Natural killer cell (primary cell): ENCODE data around the gene NRXN3. TPM values are rescaled to one million over a fixed set of nuclear protein-coding genes. Genes with fewer than 3 reads are reported as not detected.

Experiments used
- ATAC-seq, 3 donors: fragments of 150-1000 bp in 2 of 3; fragments of 200-7000 bp in 1 of 3; cut with Tn5 transposase; 1 replicate in 1 of 3; 2 replicates in 2 of 3; pipeline ENCODE4 v1.10.0; 2021; ENCODE audit warnings: mild to moderate bottlenecking in 2 of 3, moderate library complexity in 2 of 3
- DNase-seq, 2 donors: peaks; one replicate each; pipeline versions ENCODE4 v3.0.0 to v3.0.0-alpha.2; 2013 to 2021; ENCODE audit warnings: mixed read lengths in 1 of 2
- H3K27ac ChIP-seq: one replicate; pipeline ENCODE4 v1.5.1; 2013; ENCODE audit warnings: mild to moderate bottlenecking, low read length
- H3K27me3 ChIP-seq: one replicate; pipeline ENCODE4 v1.6.1; 2013; ENCODE audit warnings: low read length; ENCODE audit not compliant: control insufficient read depth, insufficient read depth
- H3K36me3 ChIP-seq: one replicate; pipeline ENCODE4 v1.6.1; 2013; ENCODE audit warnings: low read length; ENCODE audit not compliant: control insufficient read depth, insufficient read depth
- H3K4me1 ChIP-seq: one replicate; pipeline ENCODE4 v1.6.1; 2013; ENCODE audit warnings: low read length; ENCODE audit not compliant: control insufficient read depth, insufficient read depth
- H3K4me3 ChIP-seq: one replicate; pipeline ENCODE4 v1.5.1; 2013; ENCODE audit warnings: low read length
- H3K9me3 ChIP-seq: one replicate; pipeline ENCODE4 v1.6.1; 2013; ENCODE audit warnings: low read length; ENCODE audit not compliant: control insufficient read depth, insufficient read depth
- H3K27ac Mint-ChIP-seq, 2 donors: one replicate each; pipeline ENCODE4 v1.8.0; 2022; ENCODE audit warnings: mild to moderate bottlenecking in 2 of 2, mixed read lengths in 2 of 2, moderate library complexity in 1 of 2
- H3K27me3 Mint-ChIP-seq, 2 donors: one replicate each; pipeline ENCODE4 v1.8.0; 2022; ENCODE audit warnings: low read depth in 2 of 2, mixed read lengths in 2 of 2
- H3K36me3 Mint-ChIP-seq: one replicate; pipeline ENCODE4 v1.8.0; 2022; ENCODE audit warnings: mixed read lengths
- H3K4me1 Mint-ChIP-seq, 2 donors: one replicate each; pipeline ENCODE4 v1.8.0; 2022; ENCODE audit warnings: mixed read lengths in 2 of 2
- H3K4me3 Mint-ChIP-seq: one replicate; pipeline ENCODE4 v1.8.0; 2022; ENCODE audit warnings: mild to moderate bottlenecking, moderate library complexity, mixed read lengths
- H3K9me3 Mint-ChIP-seq, 2 donors: one replicate each; pipeline ENCODE4 v1.8.0; 2022; ENCODE audit warnings: mixed read lengths in 2 of 2
- CTCF ChIP-seq: fragments of 200-600 bp; IDR thresholded peaks from one replicate; pipeline ENCODE4 v1.8.0; 2022; ENCODE audit warnings: antibody characterized with exemption
- WGBS: methylation state at CpG from one replicate; pipeline ENCODE4 v1.1.7; 2013; ENCODE audit warnings: missing lambda C conversion rate; ENCODE audit not compliant: insufficient coverage; 5-methylcytosine and 5-hydroxymethylcytosine counted together
- intact Hi-C: fragments of 100-400 bp; cut with micrococcal nuclease; formaldehyde crosslinking; loops from one replicate; pipeline ENCODE4 v1.14.2; 2022
- total RNA-seq, 4 donors: library from RNA; stranded (reverse); fragments of 120-200 nt in 1 of 4; gene quantifications; one replicate each; pipeline versions ENCODE4 v1.2.3 to v1.2.4, GENCODE V29; 2013 to 2022

NRXN3 gene
- total RNA-seq, 3 donors from 2014 or later (not counting 1 experiment from before 2014, with no cell fraction given): not detected

- ATAC-seq (no peak), DNase-seq (no peak)
- Mint-ChIP-seq H3K27ac (no peak overlapping the region), H3K4me1 (no peaks in the 10 kb centered on the region), H3K9me3 (peaks cover 0 to 6% of the 10 kb centered on the region in 2 donors), H3K36me3 (no peaks in the 10 kb centered on the region), H3K27me3 (no peaks in the 10 kb centered on the region), H3K4me3 (no peak overlapping the region)
- H3K4me1 ChIP-seq: no peaks in the 10 kb centered on the region
- H3K27ac ChIP-seq: no peak overlapping the region
- H3K36me3 ChIP-seq: no peaks in the 10 kb centered on the region
- no peak for TF ChIP-seq CTCF
- H3K4me3 ChIP-seq: no peak overlapping the region
- H3K27me3 ChIP-seq: no peaks in the 10 kb centered on the region
- intact Hi-C loops: no loop called here
- WGBS: 83% methylated on average over 3 of the region's 3 CpGs
- no peaks in the 10 kb centered on the region for H3K9me3 ChIP-seq
Observed at GRCh38 chr14:79137836-79138235, 967.7 kb downstream of the NRXN3 start.

GRCh38 chr14:79144896-79145295, 974.7 kb downstream of the NRXN3 start:
- no peaks in the 10 kb centered on the region for H3K27me3 Mint-ChIP-seq
- Histone ChIP-seq H3K9me3 (peaks cover 4% of the 10 kb centered on the region), H3K27ac (no peak overlapping the region), H3K27me3 (no peaks in the 10 kb centered on the region), H3K4me3 (no peak overlapping the region), H3K4me1 (no peaks in the 10 kb centered on the region), H3K36me3 (no peaks in the 10 kb centered on the region)
- peaks cover 8 to 13% of the 10 kb centered on the region in 2 donors for H3K9me3 Mint-ChIP-seq
- H3K4me1 Mint-ChIP-seq: no peaks in the 10 kb centered on the region
- intact Hi-C loops: no loop called here
- H3K27ac Mint-ChIP-seq: no peak overlapping the region
- no peak for DNase-seq
- no peaks in the 10 kb centered on the region for H3K36me3 Mint-ChIP-seq
- WGBS: 94% methylated on average over 3 of the region's 3 CpGs
- ATAC-seq: no peak
- no peak overlapping the region for H3K4me3 Mint-ChIP-seq
- no peak for TF ChIP-seq CTCF

- no peak overlapping the region for H3K4me3 Mint-ChIP-seq
- H3K4me1 Mint-ChIP-seq: no peaks in the 10 kb centered on the region
- H3K27ac ChIP-seq: no peak overlapping the region
Observed at GRCh38 chr14:79150226-79150625, 980.1 kb downstream of the NRXN3 start.

More at GRCh38 chr14:79150226-79150625, 980.1 kb downstream of the NRXN3 start:
- no peak for TF ChIP-seq CTCF
- Histone ChIP-seq H3K4me3 (no peak overlapping the region), H3K36me3 (no peaks in the 10 kb centered on the region), H3K9me3 (peaks cover 4% of the 10 kb centered on the region), H3K4me1 (no peaks in the 10 kb centered on the region), H3K27me3 (no peaks in the 10 kb centered on the region)
- Mint-ChIP-seq H3K27me3 (no peaks in the 10 kb centered on the region), H3K9me3 (peaks cover 6 to 9% of the 10 kb centered on the region in 2 donors), H3K27ac (no peak overlapping the region), H3K36me3 (no peaks in the 10 kb centered on the region)
- ATAC-seq: no peak
- intact Hi-C loops: no loop called here
- WGBS: no CpG with 5 or more reads among the region's 1 CpG
- DNase-seq: no peak
